Measurements from ENCODE around the gene BCL3. TPM values are rescaled to one million over a fixed set of nuclear protein-coding genes. Genes with fewer than 3 reads are reported as not detected.

The BCL3 gene
- total RNA-seq, 2 donors from 2014 or later, result 1.8 to 6.2 TPM

DNA sequence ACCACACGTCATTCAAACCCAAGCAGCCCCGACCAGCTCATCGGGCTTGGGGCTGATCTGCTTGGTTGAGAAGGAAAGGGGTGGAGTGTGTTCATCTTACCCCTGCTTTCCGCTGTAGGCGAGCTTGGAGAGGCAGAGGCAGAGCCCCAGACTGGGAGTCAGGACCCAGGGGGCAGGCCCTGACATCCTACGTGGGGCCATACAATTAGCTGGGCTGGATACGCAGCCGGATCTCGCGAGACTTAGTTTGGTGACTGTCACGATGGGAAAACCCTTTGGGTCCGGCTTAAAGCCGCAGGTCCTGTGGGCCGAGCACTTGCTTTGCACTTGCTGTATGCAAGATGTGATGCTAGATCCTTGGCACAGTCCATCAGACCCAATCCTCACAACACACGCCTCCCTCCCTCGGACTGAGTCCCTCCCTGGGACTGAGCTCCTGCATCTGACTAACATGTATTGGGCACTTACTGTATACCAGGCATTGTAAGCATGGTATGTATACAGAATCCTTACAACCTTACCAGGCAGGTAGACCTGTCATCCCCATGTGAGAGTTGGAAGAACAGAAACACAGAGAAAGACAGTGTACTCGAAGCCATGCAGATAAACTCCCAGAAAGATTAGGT lies 45.8 kb upstream of the BCL3 start:
- H3K27me3 Mint-ChIP-seq (ENCODE audit: insufficient read depth), result no peaks in the 10 kb centered on the region
- DNase-seq, result no peak
- Histone ChIP-seq H3K27me3 (ENCODE audit: control insufficient read depth, insufficient read depth, low read length, poor library complexity, severe bottlenecking) (no peaks in the 10 kb centered on the region), H3K27ac (ENCODE audit: low read depth, low read length) (no peak overlapping the region), H3K36me3 (ENCODE audit: control insufficient read depth, insufficient read depth, low read length) (no peaks in the 10 kb centered on the region), H3K9me3 (ENCODE audit: control insufficient read depth, low read length) (no peaks in the 10 kb centered on the region), H3K9ac (ENCODE audit: extremely low read depth, low read length, poor library complexity, severe bottlenecking) (no peak overlapping the region), H3K4me1 (ENCODE audit: control insufficient read depth, insufficient read depth, low read length) (no peaks in the 10 kb centered on the region), H3K4me3 (ENCODE audit: low read length) (no peak overlapping the region)
- 91 to 96% methylated on average over 17 of the region's 17 CpGs for WGBS, 2 experiments (ENCODE audit: insufficient coverage in 1 of 2, insufficient read length in 1 of 2)
- no peaks in the 10 kb centered on the region for H3K36me3 Mint-ChIP-seq (ENCODE audit: low read depth)
- no peak overlapping the region for H3K27ac Mint-ChIP-seq
- H3K4me1 Mint-ChIP-seq, result peaks cover under 1% of the 10 kb centered on the region
- no peak for TF ChIP-seq CTCF (conservative IDR thresholded peaks at IDR 0.05)
- H3K4me3 Mint-ChIP-seq, result no peak overlapping the region
- H3K9me3 Mint-ChIP-seq, result no peaks in the 10 kb centered on the region

DNA sequence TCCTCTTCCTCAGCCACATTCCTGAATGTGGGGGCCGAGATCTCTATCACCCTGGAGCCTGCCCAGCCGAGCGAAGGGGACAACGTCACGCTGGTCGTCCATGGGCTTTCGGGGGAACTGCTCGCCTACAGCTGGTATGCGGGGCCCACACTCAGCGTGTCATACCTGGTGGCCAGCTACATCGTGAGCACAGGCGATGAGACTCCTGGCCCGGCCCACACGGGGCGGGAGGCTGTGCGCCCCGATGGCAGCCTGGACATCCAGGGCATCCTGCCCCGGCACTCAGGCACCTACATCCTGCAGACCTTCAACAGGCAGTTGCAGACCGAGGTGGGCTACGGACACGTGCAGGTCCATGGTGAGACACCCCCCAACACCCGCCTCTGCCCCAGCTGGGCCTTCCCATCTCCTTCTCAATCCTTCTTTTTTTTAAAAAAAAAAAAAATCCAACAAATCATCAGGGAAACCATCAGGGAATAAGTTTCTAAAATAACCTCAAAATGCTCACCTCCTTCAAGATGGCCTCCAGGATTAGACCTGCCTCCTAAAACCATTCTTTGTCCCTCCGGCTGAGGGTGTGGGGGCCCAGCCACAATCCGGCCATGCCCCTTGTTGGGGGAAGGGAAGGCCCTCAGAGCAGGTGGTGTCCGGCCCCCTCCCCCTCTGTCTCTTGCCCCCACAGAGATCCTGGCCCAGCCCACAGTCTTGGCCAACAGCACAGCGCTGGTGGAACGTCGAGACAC lies 45.0 kb upstream of the BCL3 start:
- H3K4me3 Mint-ChIP-seq, result no peak overlapping the region
- no peaks in the 10 kb centered on the region for H3K9me3 ChIP-seq (ENCODE audit: control insufficient read depth, low read length)
- H3K4me1 Mint-ChIP-seq, result no peaks in the 10 kb centered on the region
- H3K4me1 ChIP-seq (ENCODE audit: control insufficient read depth, insufficient read depth, low read length), result no peaks in the 10 kb centered on the region
- no peaks in the 10 kb centered on the region for H3K27me3 ChIP-seq (ENCODE audit: control insufficient read depth, insufficient read depth, low read length, poor library complexity, severe bottlenecking)
- no peak overlapping the region for H3K27ac Mint-ChIP-seq
- 94 to 97% methylated on average over 23 to 28 of the region's 28 CpGs for WGBS, 2 experiments (ENCODE audit: insufficient coverage in 1 of 2, insufficient read length in 1 of 2)
- H3K36me3 Mint-ChIP-seq (ENCODE audit: low read depth), result no peaks in the 10 kb centered on the region
- no peak overlapping the region for H3K9ac ChIP-seq (ENCODE audit: extremely low read depth, low read length, poor library complexity, severe bottlenecking)
- DNase-seq, result no peak
- H3K36me3 ChIP-seq (ENCODE audit: control insufficient read depth, insufficient read depth, low read length), result no peaks in the 10 kb centered on the region
- no peak overlapping the region for H3K27ac ChIP-seq (ENCODE audit: low read depth, low read length)
- TF ChIP-seq CTCF (conservative IDR thresholded peaks at IDR 0.05), result no peak
- H3K4me3 ChIP-seq (ENCODE audit: low read length), result no peak overlapping the region
- no peaks in the 10 kb centered on the region for H3K9me3 Mint-ChIP-seq
- no peaks in the 10 kb centered on the region for H3K27me3 Mint-ChIP-seq (ENCODE audit: insufficient read depth)

- Mint-ChIP-seq H3K27me3 (ENCODE audit: insufficient read depth) (no peaks in the 10 kb centered on the region), H3K9me3 (no peaks in the 10 kb centered on the region), H3K36me3 (ENCODE audit: low read depth) (no peaks in the 10 kb centered on the region), H3K4me3 (no peak overlapping the region), H3K4me1 (no peaks in the 10 kb centered on the region), H3K27ac (no peak overlapping the region)
- no peak for DNase-seq
- Histone ChIP-seq H3K4me3 (ENCODE audit: low read length) (no peak overlapping the region), H3K27me3 (ENCODE audit: control insufficient read depth, insufficient read depth, low read length, poor library complexity, severe bottlenecking) (no peaks in the 10 kb centered on the region), H3K9ac (ENCODE audit: extremely low read depth, low read length, poor library complexity, severe bottlenecking) (no peak overlapping the region), H3K36me3 (ENCODE audit: control insufficient read depth, insufficient read depth, low read length) (no peaks in the 10 kb centered on the region), H3K27ac (ENCODE audit: low read depth, low read length) (no peak overlapping the region), H3K9me3 (ENCODE audit: control insufficient read depth, low read length) (no peaks in the 10 kb centered on the region), H3K4me1 (ENCODE audit: control insufficient read depth, insufficient read depth, low read length) (no peaks in the 10 kb centered on the region)
- 93% methylated on average over 1 of the region's 1 CpG; no CpG with 5 or more reads in 1 of the 2 experiments for WGBS, 2 experiments (ENCODE audit: insufficient coverage in 1 of 2, insufficient read length in 1 of 2)
- no peak for TF ChIP-seq CTCF (conservative IDR thresholded peaks at IDR 0.05)
Observed at GRCh38 chr19:44704982-44705381, 43.5 kb upstream of the BCL3 start.

Data from endodermal cell (in vitro differentiated cells).